ENCODE measurements around the gene DCTN1.
"Not testable (repeated sequence)": the region's sequence is repeated elsewhere in the genome, so short reads cannot be mapped to it uniquely, and the experiment has no call there.

The DCTN1 gene

DNA sequence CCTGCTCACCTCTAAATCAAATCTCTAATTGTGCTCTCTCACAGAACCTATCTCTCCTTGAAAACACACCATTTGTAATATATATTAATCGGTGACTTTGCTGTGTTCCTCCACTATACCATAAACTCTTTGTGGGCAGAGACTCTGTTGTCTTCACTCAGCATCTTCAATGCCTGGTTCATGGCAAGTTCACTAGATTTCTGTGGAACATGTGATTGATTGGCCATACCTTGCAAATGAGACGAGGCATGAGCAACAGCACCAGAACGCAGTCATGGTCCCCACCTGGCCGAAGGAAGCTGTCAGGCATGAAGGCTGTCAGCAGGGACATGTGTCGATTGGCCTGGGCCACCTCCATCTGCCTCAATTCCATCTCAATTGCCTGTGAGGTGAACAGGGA is 11.6 kb downstream of the DCTN1 start:
- DNase-seq, result no peak

DNA sequence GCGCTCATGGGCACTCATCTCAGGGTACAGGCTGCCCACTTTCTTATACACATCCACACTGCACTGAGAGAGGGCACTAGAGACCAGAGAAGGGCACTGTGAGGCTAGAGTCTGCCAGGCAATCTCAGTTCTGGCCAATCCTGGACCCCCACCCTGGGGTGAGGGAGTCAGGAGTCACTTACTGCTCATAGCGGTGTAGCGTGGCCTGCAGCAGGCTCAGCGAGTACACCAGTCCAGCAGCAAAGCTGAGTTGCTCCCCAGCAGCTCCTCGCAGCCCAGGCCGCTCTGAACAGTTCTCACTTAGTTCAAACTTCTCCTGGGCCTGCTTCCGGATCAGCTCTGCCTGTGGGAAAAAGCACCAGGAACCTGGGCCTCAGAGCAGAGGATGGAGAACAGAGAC is 12.3 kb downstream of the DCTN1 start:
- no peak for DNase-seq

DNA sequence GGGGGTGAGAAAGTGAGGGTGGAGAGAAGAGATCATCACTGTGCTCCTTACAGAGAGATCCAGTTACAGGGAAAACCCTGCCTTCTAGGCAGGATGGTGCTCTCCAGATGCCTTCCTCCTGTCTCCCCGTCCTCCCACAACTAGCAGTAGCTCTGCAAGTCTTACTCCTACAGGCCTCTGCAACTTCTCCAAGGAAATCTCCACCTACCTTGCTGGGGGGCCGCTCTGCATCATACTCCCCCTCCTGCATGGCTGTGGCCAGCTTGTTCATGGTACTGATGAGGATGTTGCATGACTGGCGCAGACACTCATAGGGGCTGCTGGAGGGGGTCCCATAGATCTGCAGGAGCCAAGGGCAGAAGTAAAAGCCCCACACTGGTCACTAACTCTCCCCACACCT is 14.1 kb downstream of the DCTN1 start:
- DNase-seq, result no peak

DNA sequence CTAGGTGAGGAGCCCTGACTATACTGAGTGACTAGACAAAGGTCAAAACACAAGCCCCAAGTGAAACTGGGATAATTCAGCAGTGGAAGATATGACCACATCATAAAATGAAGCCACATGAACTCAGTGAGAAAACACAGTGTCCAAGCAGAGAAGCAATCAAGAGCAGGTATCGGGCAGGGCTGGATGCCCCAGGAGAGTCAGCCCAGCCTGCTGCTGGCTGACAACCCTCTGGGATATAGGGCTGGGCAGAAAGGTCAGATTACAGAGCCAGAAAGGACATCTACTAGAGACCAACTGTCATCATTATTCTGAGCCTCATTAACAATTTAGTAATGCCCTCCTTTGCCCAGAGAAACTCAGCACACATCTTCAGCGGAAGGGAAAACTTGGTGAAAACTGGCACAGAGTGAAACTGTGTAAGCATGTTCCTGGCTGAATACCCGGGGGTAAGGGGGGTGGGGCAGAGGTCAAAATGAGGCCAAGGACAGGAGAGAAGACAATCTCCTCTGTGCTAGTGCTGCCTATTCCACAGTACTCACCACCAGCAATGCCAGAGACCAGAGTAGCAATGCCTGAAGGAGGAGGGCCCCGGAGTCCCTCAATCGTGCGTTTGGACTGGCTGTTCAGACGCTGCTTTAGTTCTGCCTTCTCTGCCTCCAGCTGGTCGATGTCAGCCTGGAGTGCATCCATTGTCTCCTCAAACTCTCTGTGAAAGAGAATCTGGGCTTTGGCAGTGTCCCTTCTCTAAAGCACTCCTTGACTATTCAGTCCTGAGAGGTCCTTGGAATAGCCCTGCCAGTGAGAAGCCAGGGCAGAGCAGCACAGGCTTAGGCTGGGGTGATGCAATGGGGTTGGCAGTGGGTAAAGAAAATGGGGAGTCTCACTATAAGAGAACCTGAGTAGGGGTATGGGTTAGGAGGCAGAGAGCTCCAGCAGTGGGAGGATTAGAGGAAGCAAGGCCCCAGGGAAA is 15.3 kb downstream of the DCTN1 start:
- no peak for DNase-seq

DNA sequence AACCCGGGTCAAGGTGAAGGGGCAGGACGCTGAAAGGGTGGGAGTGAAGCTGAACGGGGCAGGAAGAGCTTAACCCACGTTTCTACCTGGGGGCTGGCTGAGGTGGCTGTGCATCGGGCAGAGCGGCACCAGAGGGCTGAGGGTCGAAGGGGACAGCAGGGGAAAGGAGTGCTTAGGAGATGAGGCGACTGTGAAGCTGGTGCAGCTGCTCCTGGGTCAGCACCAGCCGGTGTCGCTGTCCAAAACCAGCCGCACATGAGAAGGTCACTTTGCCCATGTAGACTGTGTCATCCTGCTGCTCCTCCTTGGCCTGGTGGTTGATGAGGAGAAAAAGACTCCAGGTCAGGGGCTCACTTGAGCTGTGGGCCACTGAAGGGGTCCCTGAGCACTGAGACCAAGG is 18.8 kb downstream of the DCTN1 start:
- DNase-seq, result no peak

DNA sequence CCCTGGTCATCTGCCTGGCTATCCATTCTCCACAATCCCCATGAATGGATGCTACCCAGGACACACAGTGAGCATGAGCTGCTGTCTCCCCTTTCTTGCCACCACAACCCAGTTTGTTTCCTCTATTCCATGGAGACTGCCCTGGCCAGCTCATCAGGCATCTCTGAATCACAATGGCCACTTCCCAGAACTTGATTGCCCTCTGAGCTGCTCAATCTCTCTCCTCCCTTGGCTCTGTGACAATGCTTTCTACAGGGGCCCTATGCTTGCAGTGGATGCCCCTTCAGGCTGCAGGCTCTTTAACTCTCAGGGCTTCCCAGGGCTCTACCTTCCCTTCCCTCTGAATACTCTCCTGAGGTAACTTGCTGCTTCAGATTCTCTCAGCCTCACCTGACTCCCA is 22.5 kb downstream of the DCTN1 start:
- DNase-seq, result no peak

DNA sequence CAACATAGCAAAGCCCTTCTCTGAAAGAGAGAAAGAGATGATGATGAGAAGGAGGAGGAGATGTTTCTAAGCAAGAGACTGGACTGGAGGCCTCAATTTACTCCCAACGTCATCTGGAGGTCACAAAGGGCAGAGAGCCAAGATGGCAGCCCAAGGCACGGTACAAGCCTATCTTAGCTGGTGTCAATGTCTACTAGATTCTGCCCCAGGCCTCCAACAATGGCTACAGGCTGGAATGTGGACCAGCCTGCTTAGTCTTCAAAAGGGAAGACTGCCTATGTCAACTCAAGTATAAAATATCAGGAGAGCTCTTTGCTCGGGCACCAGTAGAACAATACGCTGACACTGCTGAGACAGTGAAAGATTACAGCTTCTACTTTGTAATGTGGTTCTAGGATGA is 30.2 kb downstream of the DCTN1 start:
- DNase-seq, result no peak

DNA sequence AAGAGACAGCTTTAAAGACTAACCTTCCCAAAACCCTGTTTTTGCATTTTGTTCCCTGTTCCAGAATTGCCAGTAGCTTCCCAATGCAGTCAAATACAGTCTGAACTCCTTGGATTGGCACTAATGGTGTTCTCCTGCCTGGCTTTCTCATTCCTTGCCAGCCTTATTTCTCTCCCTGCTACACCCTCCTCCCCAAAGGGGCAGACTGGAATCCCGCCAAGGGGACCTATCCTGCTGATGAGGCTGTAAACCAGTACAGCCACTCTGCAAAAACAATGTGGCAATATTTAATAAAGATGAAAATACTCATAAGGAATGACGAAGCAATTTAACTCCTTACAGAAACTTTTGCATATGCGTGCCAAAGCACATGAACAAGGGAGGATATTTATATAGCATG is 32.4 kb downstream of the DCTN1 start:
- DNase-seq, result no peak

DNA sequence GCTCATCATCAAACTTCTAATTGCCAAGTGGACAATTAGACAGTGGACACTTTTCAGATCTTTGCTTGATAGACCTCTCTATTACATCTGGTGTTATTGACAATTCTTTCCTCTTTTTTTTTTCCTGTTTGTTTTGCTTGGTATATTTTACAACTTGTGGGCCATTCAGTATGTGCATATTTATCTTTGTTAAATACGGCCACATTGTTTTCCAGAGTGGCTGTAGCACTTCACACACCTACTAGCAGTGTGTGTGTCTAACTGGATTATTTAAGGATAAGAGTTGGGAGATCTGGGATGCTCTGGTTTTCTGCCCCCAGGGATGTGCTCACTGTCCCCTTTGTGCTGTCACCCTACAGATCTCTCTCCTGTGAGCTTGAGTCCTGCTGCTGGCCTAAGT is 32.8 kb downstream of the DCTN1 start:
- no peak for DNase-seq

DNA sequence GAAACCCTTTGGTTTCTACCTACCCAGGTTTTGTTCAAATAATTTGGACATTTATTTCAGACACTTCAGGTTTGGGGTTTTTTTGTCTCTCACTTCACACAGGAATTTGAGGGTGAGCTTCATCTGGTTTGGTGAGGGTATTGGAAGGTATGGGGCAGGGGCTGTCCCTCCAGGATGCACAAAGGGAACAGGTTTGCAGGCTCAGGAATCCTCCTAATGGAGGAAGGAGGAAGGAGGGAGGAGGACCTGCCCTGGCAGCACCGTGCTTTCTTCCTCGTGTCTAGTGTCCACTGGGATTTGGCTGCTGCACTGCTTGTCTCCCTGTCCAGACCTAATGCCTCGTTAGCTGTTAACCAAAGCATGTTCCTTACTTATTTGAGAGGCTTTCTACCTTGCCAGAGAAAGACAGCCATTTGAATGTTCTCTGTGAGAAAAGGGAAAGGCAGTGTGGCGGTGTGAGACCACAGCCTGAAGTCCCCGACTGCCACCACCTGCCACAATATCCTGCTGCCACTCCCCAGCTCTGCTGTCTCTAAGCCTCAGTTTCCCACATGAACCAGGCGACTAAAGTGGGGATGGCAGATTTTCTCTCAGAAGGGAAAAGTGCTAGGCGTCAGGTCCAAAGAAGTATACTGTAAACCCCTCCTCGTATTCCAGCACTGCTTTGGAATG is 34.7 kb downstream of the DCTN1 start:
- DNase-seq, result no peak

DNA sequence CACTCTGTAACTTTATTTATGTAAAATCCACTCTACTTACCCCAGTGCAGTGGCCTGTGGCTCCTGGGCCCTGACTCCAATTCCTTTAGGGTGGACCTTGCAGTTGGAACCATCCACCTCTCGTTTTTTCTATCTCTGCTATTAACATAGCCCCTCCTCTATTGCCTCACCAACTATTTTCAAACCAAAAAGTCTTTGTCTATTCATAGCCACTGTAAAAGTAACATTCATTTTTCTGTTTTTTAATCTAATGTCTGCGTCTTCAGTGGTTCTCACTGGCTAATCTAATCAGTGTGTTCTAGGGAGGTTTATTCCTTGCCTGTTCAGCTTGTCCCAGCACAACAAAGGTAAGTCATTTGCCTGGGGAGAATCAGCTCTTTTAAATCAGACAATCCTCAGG is 36.8 kb downstream of the DCTN1 start, which contains the start of gene SLC4A5:
Gene SLC4A5 (minus strand): TSS at position 101 of the 400 bp plus-strand sequence. CDS start 28,393 bp downstream, outside the sequence.
- no peak for DNase-seq

DNA sequence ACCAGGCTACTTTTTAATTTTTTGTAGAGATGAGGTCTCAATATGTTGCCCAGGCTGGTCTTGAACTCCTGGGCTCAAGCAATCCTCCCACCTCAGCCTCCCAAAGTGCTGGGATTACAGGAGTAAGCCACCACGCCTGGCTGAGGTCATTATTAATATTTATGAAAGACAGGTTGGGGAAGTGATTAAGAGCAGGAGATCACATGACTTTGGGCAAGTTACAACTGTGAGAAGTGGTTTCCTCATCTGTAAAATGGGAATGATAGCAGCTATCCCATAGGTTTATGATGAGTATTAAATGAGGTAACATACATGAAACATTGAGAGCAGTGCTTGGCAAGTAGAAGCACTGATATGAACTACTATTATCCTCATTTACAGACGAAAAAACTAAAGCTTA is 43.9 kb downstream of the DCTN1 start:
- not testable (repeated sequence) for DNase-seq

DNA sequence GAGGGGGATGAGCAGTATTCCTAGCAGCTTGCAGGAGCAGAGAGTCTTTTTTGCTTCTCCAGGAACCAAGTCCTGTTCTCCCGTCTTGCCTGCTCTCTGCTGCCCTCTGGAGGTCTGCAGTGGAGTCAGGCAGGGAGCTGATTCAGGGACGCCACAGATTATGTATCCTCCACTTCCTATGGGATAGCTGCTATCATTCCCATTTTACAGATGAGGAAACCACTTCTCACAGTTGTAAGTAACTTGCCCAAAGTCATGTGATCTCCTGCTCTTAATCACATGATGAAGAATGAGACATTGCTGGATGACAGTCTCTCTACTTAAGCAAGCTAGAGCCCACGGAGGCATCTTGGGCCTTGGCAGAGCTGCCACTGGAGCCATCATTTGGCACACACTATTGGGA is 45.2 kb downstream of the DCTN1 start:
- DNase-seq, result peak; percentile 79 to 84

DNA sequence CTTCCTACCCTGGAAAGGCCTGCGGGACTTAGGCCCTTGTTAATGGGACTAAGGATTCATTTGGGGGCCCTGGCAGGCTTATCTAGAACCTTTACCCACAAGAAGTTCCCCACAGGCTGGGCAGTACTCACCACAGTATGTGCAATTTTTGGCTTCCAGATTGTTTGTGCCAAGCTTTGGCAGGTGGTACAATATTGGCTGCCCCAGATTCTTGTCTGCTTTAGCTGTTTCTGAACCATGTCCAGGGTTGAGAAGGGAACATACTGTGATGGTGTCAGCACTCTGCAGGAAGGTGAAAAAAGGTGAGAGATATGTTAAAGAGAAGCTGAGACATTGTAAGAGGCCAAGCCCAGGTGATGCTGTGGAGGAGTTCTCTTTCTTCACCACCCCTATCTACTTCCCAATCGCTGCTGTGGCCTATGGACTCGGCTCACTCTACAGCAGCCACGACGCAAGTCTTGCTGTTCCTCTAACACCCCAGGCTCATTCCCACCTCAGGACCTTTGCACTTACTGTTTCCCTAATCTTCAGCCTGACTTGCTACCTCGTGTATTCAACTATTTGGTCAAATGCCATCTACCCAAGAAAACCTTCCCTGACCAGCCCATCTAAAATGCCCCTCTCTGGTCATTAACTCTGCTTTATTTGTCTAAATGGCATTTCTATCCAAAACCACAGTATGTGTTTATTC is 46.1 kb downstream of the DCTN1 start:
- no peak for DNase-seq

DNA sequence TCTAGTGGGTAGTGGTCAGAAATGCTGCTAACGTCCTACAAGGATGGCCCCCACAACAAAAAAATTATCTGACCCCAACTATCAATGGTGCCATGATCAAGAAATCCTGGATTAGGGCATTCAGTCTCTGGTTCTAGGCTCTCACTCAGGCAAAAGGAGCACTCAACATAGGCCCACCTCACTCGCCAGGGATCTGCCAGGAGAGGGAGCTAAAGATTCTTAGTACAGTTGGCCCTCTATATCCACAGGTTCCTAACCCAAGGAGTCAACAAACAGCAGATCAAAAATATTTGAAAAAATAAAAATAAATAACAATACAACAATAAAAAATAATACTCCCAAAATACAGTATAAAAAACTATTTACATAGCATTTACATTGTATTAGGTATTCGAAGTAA is 46.9 kb downstream of the DCTN1 start:
- peak in 1 of 2 experiments; percentile 17 for DNase-seq

DNA sequence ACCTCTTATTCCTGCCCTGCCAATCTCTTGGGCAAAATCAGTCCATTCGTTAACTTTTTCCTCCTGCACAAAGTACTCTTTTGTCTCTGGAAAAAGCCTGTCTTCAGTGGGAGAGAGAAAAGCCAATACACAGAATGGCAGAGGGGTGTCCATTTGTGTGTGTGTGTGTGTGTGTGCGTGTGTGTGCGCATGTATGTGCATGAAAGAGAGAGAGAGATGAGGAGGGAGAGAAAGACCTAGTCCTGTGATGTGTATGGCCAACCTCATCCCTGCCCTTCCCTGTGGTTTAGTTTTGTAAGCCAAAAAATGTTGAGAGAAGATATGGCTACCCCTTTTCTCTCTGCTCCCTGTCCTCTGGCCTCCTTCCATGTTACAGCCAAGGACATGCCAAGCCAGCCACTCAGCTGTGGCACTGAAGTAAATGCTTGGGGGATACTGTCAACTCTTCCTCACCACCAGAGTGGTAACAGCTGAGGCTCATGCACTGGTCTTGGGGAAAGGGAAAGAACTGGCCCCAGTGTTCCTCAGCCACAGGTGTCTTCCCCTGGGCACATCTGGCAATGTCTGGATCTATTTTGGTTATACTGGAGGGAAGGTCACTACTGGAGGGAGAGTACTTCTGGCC is 47.4 kb downstream of the DCTN1 start:
- no peak for DNase-seq

DNA sequence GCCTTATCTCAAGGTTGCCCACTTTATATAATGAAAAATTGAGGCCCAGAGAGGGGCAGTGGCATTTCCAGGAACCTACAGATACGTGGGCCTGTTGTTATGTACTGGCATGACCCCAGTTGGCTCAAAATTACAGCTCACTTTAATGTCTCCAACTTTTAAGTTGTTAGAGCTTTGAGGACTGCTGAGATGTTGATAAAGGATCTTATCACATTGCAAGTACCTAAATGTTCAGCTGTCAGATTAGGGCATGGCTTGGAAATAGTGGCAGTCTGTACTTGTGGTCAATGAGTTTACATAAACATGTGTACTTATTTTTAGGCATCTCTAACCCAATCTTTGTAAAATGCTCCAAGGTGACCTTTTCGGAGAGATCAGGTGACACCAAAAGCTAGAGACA is 51.5 kb downstream of the DCTN1 start:
- no peak for DNase-seq

DNA sequence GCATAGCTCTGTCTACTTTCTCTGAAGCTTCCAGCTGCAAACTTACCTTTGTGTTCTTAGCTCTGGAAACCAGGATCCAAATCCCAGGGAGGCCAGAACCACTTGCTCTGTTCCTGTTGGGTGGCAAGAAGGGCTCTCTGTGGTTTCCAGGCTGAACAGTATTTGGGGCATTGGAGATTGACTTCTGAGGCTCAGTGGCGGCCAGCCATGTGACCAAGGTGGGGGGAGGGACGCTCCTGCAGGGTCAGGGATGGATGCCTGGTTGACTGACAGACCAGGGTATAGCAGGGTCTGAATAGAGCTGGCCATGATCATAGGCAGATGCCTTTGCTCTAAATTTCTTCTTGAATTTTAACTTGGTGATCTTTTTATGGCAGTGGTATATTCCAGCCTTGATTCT is 52.0 kb downstream of the DCTN1 start:
- no peak for DNase-seq

DNA sequence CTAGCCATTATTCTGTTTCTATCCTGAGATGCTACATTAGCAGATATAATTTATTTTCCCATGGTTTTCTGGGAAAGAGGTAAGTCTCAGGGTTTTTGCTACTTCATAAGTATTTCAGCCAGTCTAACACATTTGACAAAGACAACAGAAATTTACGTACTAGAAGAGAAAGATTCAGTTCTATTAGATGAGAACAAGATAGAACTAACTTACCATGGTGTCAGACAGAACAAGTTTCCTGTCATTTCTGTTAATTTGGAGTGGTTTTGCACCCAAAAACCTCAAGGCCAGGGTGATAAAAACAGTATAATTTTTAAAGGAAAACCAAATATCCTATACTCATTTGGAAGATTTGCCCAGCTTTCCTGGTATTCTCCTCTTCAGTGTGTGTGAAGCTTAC is 52.5 kb downstream of the DCTN1 start:
- no peak for DNase-seq

DNA sequence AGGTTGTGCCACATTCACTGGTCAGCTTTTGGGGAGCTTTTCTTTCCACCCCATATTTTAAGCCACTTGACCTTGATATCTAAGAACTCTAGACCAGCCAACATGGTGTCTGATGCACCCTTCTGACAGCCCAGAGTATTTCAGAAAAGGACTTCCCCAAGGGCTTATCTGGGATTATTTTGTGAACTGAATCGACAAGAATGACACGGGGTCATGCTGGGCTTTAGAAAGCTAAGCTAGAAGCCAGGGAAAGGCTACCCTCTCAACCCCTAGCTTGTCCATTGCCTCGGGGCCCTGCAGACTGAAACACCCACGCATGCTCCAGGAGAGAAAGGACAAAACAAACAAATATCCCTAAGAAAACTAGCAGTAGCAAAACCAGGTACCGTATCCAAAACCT is 52.9 kb downstream of the DCTN1 start:
- no peak for DNase-seq

DNA sequence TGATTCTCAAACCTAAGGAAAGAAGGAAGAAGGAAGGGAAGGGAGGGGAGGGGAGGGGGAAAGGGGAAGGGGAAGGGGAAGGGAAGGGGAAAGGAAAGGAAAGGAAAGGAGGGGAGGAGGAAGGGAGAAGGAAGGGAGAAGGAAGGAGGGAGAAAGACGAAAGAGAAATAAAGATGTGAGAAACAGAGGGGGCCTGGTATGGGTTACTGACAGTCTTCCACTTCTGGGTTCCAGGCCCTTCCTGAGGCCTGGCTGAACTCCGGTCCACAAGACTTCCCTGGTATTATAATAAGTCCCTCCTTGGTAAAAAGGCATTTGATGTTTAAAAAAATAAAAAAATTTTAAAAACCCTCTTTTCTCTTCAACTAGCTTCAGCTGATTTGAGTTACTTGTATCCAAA is 54.3 kb downstream of the DCTN1 start:
- no peak for DNase-seq

DNA sequence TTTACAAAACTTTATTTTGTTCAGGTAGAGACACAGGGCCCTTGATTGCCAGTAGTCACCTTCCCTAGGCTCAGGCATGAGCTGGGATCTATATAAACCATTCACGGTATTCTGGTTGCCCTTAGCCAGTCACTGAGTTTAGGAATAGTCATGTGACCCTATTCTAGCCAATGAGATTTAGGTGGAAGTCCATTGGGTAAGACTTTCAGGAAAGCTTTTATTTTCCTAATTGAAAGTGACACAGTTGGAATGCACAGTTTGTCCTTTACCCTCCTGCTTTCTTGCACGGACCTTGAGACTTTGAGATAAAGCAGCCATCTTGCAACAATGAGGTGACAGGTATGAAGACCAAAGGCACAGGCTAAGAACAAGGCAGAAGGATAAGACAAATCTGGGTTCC is 58.4 kb downstream of the DCTN1 start:
- no peak for DNase-seq

DNA sequence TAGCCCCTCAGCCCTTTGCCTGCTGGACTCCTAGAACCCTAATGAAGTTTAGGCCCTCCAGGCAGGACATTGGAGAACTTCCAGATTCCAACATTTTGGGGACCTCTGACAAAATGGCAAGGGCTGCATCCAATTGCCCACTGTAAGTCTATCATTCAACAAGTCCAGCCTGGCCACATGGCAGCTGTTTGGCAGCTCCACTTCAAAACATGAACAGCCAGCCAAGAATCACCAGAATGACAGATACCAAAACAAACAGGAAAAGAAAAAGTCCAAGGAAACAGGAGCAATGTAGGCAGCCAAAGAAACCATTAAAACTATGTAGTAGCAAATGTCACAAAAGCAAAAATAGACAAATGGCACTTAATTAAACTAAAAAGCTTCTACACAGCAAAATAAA is 62.4 kb downstream of the DCTN1 start:
- DNase-seq, result no peak

All from activated CD4-positive, alpha-beta T cell treated with anti-CD3 and anti-CD28 coated beads, Interleukin-2, amount 50 U/mL, for 48 hours (primary cell).